ENCODE measurements around the gene LANCL2. TPM values are rescaled to one million over a fixed set of nuclear protein-coding genes. Genes with fewer than 3 reads are reported as not detected.

Gene LANCL2
- polyA plus RNA-seq, 3 donors: 6.4 to 11.8 (median 8.3) TPM

- Mint-ChIP-seq H3K4me3 (peak overlapping the region in 1 of 2 donors; percentile 42), H3K4me1 (no peaks in the 10 kb centered on the region), H3K9me3 (peaks cover 8 to 16% (median 13%) of the 10 kb centered on the region in 7 donors), H3K27ac (no peak overlapping the region), H3K27me3 (ENCODE audit: low read depth in 3 of 3) (peaks cover 10 to 24% (median 22%) of the 10 kb centered on the region in 3 donors), H3K36me3 (no peaks in the 10 kb centered on the region)
- H3K4me1 ChIP-seq (ENCODE audit: control insufficient read depth in 1 of 2, insufficient read depth in 2 of 2, low read length in 2 of 2): no peaks in the 10 kb centered on the region
- H3K9me3 ChIP-seq (replicated peaks in 1 of 2; ENCODE audit: control insufficient read depth in 1 of 2, insufficient read depth in 1 of 2, low read length in 2 of 2): peaks cover 0 to 15% of the 10 kb centered on the region in 2 donors
- H3K36me3 ChIP-seq (replicated peaks in 1 of 2; ENCODE audit: control insufficient read depth in 1 of 2, insufficient read depth in 2 of 2, low read length in 2 of 2): no peaks in the 10 kb centered on the region
- H3K9ac ChIP-seq (ENCODE audit: insufficient read depth, low read length, poor library complexity, severe bottlenecking): no peak overlapping the region
- intact Hi-C loops (cut with micrococcal nuclease): no loop called here
- WGBS (ENCODE audit: insufficient coverage): 43% methylated on average over 54 of the region's 56 CpGs
- no peak overlapping the region for H2AFZ ChIP-seq (ENCODE audit: insufficient read depth, low read depth, low read length, poor library complexity, severe bottlenecking)
- no peak overlapping the region for H3K27ac ChIP-seq (ENCODE audit: low read depth in 1 of 2, low read length in 2 of 2)
- H3K27me3 ChIP-seq (ENCODE audit: control insufficient read depth in 2 of 2, insufficient read depth in 2 of 2, low read length in 2 of 2): peaks cover 0 to 10% of the 10 kb centered on the region in 2 donors
- H3K4me3 ChIP-seq (replicated peaks in 1 of 3; ENCODE audit: low read depth in 2 of 3, low read length in 3 of 3): no peak overlapping the region
- TF ChIP-seq CTCF (IDR thresholded peaks at IDR 0.05): no peak
- H3K79me2 ChIP-seq (ENCODE audit: insufficient read depth, low read length): no peaks in the 10 kb centered on the region
- H4K20me1 ChIP-seq (ENCODE audit: insufficient read depth, low read length): no peaks in the 10 kb centered on the region
- no peak for DNase-seq
- H3K4me2 ChIP-seq (replicated peaks; ENCODE audit: extremely low read depth, low read length, poor library complexity, severe bottlenecking): no peak overlapping the region
These were observed 84.3 kb downstream of the LANCL2 start for GRCh38 chr7:55449205-55449991.

GRCh38 chr7:55449992-55450535 is 84.9 kb downstream of the LANCL2 start:
- H3K27me3 Mint-ChIP-seq (ENCODE audit: low read depth in 3 of 3): peaks cover 10 to 24% (median 22%) of the 10 kb centered on the region in 3 donors
- H3K9me3 Mint-ChIP-seq: peaks cover 5 to 16% (median 12%) of the 10 kb centered on the region in 7 donors
- Histone ChIP-seq H3K4me3 (replicated peaks in 1 of 3; ENCODE audit: low read depth in 2 of 3, low read length in 3 of 3) (no peak overlapping the region), H3K79me2 (ENCODE audit: insufficient read depth, low read length) (no peaks in the 10 kb centered on the region), H3K4me2 (replicated peaks; ENCODE audit: extremely low read depth, low read length, poor library complexity, severe bottlenecking) (no peak overlapping the region), H3K36me3 (replicated peaks in 1 of 2; ENCODE audit: control insufficient read depth in 1 of 2, insufficient read depth in 2 of 2, low read length in 2 of 2) (no peaks in the 10 kb centered on the region), H3K27me3 (ENCODE audit: control insufficient read depth in 2 of 2, insufficient read depth in 2 of 2, low read length in 2 of 2) (peaks cover 0 to 10% of the 10 kb centered on the region in 2 donors), H3K27ac (ENCODE audit: low read depth in 1 of 2, low read length in 2 of 2) (no peak overlapping the region), H4K20me1 (ENCODE audit: insufficient read depth, low read length) (no peaks in the 10 kb centered on the region), H3K9ac (ENCODE audit: insufficient read depth, low read length, poor library complexity, severe bottlenecking) (no peak overlapping the region), H2AFZ (ENCODE audit: insufficient read depth, low read depth, low read length, poor library complexity, severe bottlenecking) (no peak overlapping the region), H3K9me3 (replicated peaks in 1 of 2; ENCODE audit: control insufficient read depth in 1 of 2, insufficient read depth in 1 of 2, low read length in 2 of 2) (peaks cover 0 to 15% of the 10 kb centered on the region in 2 donors), H3K4me1 (ENCODE audit: control insufficient read depth in 1 of 2, insufficient read depth in 2 of 2, low read length in 2 of 2) (no peaks in the 10 kb centered on the region)
- no peak for TF ChIP-seq CTCF (IDR thresholded peaks at IDR 0.05)
- DNase-seq: no peak
- peak overlapping the region in 1 of 2 donors; percentile 42 for H3K4me3 Mint-ChIP-seq
- 98% methylated on average over 4 of the region's 8 CpGs for WGBS (ENCODE audit: insufficient coverage)
- peaks cover 2% of the 10 kb centered on the region for H3K4me1 Mint-ChIP-seq
- no peak overlapping the region for H3K27ac Mint-ChIP-seq
- no peaks in the 10 kb centered on the region for H3K36me3 Mint-ChIP-seq
- intact Hi-C loops (cut with micrococcal nuclease): no loop called here

Data from CD14-positive monocyte (primary cell).